ENCODE results near the gene SYNGR4. TPM values are rescaled to one million over a fixed set of nuclear protein-coding genes. Genes with fewer than 3 reads are reported as not detected.
"Not testable (repeated sequence)": the region's sequence is repeated elsewhere in the genome, so short reads cannot be mapped to it uniquely, and the experiment has no call there.

Gene SYNGR4, protein sequence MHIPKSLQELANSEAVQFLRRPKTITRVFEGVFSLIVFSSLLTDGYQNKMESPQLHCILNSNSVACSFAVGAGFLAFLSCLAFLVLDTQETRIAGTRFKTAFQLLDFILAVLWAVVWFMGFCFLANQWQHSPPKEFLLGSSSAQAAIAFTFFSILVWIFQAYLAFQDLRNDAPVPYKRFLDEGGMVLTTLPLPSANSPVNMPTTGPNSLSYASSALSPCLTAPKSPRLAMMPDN
- not detected for total RNA-seq

DNA sequence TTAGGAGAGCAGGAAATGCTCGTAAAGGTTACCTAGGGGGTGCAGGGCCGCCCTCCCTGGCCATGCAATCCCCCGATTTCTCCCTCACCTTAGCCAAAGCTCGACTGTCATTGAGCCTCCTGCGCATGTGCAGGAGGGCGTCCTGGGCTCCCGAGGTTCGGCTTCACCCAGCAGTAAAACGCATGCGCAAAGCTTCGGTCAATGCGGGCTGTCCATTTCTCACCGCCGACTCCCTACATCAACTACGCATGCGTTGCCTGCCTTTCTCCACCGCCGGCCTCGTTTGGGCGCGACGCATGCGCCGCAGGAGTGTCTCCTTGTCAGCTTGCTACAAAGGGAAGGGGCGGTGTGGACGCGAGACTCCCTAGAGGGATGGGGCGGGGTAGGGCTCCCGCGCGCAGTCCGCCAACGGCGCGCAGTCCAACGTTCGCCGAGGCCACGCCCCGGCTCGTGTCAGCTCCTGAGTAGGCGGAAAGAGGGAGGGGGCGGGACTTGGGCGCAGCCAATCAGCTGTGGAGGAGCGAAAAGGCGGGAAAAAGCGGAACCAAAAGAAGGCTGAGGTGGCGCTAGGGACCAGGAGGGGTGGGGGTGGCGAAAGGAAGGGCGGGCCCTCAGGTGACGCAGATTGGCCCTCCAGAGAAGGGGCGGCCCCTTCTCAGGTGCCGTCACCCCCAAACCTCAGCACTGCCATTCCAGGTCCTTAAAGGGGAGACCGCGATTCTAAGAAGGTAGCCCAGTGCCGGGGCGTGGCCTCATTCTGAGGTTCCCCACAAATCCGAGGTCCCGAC, at the start of gene SYNGR4, which contains the start of gene TMEM143:
TSS of gene SYNGR4 (plus strand) at position 558 of the 788 bp plus-strand sequence. CDS start 1,476 bp downstream, outside the sequence.
TSS of gene TMEM143 (minus strand) at position 131 of the 788 bp plus-strand sequence. CDS start at position 111, 20 bp downstream.
- peak within 1 kb of the TSS; percentile 59 for H3K4me3 ChIP-seq
- H3K36me3 ChIP-seq: no peaks in the 10 kb centered on the region
- no peaks in the 10 kb centered on the region for H3K27me3 ChIP-seq
- peaks cover 12% of the 10 kb centered on the region for H3K4me1 ChIP-seq
- DNase-seq (ENCODE audit: low spot score in 2 of 2): peak; percentile 99
- peak within 1 kb of the TSS; percentile 81 for H3K27ac ChIP-seq
- WGBS: under 1% methylated on average over 30 of the region's 59 CpGs
- H3K9me3 ChIP-seq: no peaks in the 10 kb centered on the region
- TF ChIP-seq, protein P1, sequence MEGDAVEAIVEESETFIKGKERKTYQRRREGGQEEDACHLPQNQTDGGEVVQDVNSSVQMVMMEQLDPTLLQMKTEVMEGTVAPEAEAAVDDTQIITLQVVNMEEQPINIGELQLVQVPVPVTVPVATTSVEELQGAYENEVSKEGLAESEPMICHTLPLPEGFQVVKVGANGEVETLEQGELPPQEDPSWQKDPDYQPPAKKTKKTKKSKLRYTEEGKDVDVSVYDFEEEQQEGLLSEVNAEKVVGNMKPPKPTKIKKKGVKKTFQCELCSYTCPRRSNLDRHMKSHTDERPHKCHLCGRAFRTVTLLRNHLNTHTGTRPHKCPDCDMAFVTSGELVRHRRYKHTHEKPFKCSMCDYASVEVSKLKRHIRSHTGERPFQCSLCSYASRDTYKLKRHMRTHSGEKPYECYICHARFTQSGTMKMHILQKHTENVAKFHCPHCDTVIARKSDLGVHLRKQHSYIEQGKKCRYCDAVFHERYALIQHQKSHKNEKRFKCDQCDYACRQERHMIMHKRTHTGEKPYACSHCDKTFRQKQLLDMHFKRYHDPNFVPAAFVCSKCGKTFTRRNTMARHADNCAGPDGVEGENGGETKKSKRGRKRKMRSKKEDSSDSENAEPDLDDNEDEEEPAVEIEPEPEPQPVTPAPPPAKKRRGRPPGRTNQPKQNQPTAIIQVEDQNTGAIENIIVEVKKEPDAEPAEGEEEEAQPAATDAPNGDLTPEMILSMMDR (IDR thresholded peaks at IDR 0.05): no peak
- peak in 1 of 3 donors; percentile 84 for TF ChIP-seq POLR2AphosphoS5 (IDR thresholded peaks at IDR 0.05)

DNA sequence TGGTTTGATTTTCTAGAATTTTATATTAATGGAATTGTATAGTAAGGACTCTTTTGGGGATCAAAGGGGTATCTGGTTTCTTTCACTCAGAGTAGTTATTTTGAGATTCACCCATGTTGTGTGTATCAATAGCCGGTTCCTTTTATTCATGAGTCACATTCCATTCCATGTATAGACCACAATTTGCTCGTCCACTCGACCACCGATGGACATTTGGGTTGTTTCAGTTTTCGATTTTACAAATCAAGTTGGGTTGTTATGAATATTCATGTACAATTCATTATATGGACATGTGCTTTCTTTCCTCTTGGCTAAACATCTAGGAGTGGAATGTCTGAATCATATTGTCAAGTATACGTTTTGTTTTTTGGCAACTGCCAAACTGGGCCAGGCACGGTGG, 48.5 kb upstream of the SYNGR4 start:
- Histone ChIP-seq H3K4me3 (no peak overlapping the region), H3K27me3 (no peaks in the 10 kb centered on the region), H3K27ac (no peak overlapping the region), H3K36me3 (no peaks in the 10 kb centered on the region), H3K4me1 (peaks cover 16% of the 10 kb centered on the region), H3K9me3 (no peaks in the 10 kb centered on the region)
- no peak for DNase-seq (ENCODE audit: low spot score in 2 of 2)
- WGBS: 71% methylated on average over 7 of the region's 7 CpGs
- TF ChIP-seq, protein P1 (IDR thresholded peaks at IDR 0.05): no peak
- no peak for TF ChIP-seq POLR2A (IDR thresholded peaks at IDR 0.05)
- TF ChIP-seq EP300 (IDR thresholded peaks at IDR 0.05): no peak
- no peak for TF ChIP-seq POLR2AphosphoS5 (IDR thresholded peaks at IDR 0.05)

DNA sequence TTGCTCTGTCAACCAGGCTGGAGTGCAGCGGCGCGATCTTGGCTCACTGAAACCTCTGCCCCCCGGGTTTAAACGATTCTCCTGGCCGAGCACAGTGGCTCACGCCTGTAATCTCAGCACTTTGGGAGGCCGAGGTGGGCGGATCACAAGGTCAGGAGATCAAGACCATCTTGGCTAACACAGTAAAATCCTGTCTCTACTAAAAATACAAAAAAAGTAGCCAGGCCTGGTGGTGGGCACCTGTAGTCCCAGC, 46.5 kb upstream of the SYNGR4 start:
- H3K27me3 ChIP-seq; H3K27ac ChIP-seq; H3K4me3 ChIP-seq; H3K36me3 ChIP-seq; H3K9me3 ChIP-seq; DNase-seq (ENCODE audit: low spot score in 2 of 2): not testable (repeated sequence)
- 64% methylated on average over 9 of the region's 9 CpGs for WGBS
- peaks cover 33% of the 10 kb centered on the region for H3K4me1 ChIP-seq

DNA sequence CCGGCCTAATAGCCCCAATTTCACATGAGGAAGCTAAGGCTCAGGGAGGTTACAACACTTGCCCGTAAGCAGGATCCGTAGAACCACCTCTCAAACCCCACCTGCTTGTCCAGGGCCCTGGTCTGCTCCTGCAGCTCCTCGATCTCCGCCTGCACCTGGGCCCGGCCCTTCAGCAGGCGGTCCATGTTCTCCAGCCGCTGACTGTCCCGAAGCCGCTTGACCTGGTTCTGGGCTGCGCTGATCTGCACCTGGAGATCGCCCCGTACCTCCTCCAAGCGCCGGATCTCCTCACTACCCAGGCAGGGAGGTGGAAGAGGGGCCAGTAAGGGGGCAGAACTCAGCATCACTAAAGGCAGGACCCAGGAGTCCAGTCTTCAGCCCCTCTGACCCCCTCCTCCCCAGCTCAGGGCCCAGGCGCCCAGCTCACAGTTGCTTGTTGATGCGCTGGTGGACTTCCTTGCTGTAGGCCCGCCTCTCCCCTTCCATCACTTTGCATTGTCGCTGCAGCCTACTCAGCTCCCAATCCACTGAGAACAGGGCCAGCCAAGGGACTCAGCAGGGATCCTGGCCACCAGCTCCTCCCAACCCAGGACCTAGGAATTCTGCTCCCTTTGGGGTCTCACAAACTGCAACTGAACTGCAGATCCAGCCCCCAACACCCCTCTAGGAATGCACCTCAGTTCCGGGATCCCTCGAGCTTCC, 45.7 kb upstream of the SYNGR4 start:
- Histone ChIP-seq H3K27ac (no peak overlapping the region), H3K4me1 (peaks cover 40% of the 10 kb centered on the region), H3K4me3 (no peak overlapping the region), H3K36me3 (no peaks in the 10 kb centered on the region), H3K9me3 (no peaks in the 10 kb centered on the region), H3K27me3 (no peaks in the 10 kb centered on the region)
- TF ChIP-seq EP300 (IDR thresholded peaks at IDR 0.05): no peak
- TF ChIP-seq POLR2A (IDR thresholded peaks at IDR 0.05): no peak
- no peak for TF ChIP-seq POLR2AphosphoS5 (IDR thresholded peaks at IDR 0.05)
- 96% methylated on average over 19 of the region's 21 CpGs for WGBS
- DNase-seq (ENCODE audit: low spot score in 2 of 2): no peak

DNA sequence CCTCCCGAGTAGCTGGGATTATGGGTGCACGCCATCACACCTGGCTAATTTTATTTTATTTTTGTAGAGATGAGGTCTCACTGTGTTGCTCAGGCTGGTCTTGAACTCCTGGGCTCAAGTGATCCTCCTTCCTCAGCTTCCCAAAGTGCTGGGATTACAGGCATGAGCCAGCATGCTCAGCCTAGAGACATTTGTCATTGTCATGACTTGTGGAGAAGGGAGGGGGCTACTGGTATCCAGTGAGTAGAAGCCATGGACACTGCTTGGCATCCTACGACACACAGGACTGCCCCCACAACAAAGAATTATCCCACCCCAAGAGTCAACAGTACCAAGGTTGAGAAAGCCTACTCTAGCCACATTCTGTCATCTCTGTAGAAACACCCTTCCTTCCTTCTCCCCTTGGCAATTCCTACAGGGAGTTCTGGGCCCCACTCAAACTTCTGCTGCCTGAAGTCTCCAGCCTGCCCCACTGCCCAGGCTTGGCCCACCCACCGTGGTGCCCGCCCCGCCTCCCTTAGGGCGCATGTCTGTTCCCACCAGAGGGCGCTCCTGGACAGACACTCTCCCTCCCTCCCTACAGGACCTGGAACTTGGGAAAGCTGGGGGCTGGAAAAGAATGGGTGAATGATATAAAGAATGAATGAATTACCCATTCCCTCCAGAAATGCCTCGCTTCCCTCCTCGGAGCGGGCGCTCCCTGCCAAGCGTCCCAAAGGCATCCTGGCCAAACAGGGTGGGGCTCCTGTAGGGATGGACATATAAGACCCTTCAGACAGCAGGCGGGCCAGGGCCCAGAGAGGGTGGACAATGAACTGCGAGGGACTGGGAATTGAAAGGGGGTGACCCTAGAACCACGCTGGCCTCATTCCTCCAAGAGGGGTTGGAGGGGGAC, 44.3 kb upstream of the SYNGR4 start:
- peak; percentile 91 to 92 for DNase-seq (ENCODE audit: low spot score in 2 of 2)
- no peak overlapping the region for H3K4me3 ChIP-seq
- no peaks in the 10 kb centered on the region for H3K27me3 ChIP-seq
- no peak for TF ChIP-seq POLR2A (IDR thresholded peaks at IDR 0.05)
- TF ChIP-seq POLR2AphosphoS5 (IDR thresholded peaks at IDR 0.05): no peak
- no peak for TF ChIP-seq EP300 (IDR thresholded peaks at IDR 0.05)
- TF ChIP-seq, protein P1 (IDR thresholded peaks at IDR 0.05): peak; percentile 65 to 82
- peak overlapping the region; percentile 5 for H3K27ac ChIP-seq
- H3K4me1 ChIP-seq: peaks cover 48% of the 10 kb centered on the region
- no peaks in the 10 kb centered on the region for H3K36me3 ChIP-seq
- no peaks in the 10 kb centered on the region for H3K9me3 ChIP-seq
- 34% methylated on average over 16 of the region's 16 CpGs for WGBS
